Ishikawa (cell line): ENCODE data around the gene PIAS4.

Source experiments
- EP300 ChIP-seq: IDR thresholded peaks from 2 replicates; pipeline ENCODE4 v1.6.1; 2012; ENCODE audit warnings: borderline replicate concordance
- FOXM1 ChIP-seq: IDR thresholded peaks from 2 replicates; pipeline ENCODE4 v1.6.1; 2012; ENCODE audit warnings: low read depth, borderline replicate concordance
- RAD21 ChIP-seq: IDR thresholded peaks from 2 replicates; pipeline ENCODE4 v1.6.1; 2012; ENCODE audit warnings: low read depth
- TEAD4 ChIP-seq: IDR thresholded peaks from 2 replicates; pipeline ENCODE4 v1.6.1; 2012
- TF ChIP-seq, protein P1 (sequence below): IDR thresholded peaks from 2 replicates; pipeline ENCODE4 v1.6.1; 2012

DNA sequence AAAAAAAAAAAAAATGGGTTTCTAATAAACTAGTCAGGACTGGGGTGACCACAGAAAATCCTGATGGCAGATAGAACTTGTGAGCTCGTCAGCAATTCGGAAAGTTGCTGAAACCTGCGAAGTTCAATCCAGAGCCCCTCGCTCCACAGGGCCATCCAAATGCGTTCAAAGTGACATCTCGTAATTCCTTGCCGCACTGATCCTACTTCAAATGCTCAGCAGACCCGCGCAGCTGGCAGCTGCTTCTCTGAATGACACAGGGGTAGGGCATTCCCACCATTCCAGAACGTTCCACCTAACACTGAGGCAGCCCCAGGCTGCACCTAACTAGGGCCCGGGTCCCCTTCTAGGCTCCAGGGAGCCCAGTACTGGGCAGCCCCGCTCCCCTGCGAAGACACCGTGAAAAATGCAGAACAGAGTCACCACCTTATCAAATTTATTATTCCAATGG, 31.9 kb upstream of the PIAS4 start:
- TF ChIP-seq, protein P1, sequence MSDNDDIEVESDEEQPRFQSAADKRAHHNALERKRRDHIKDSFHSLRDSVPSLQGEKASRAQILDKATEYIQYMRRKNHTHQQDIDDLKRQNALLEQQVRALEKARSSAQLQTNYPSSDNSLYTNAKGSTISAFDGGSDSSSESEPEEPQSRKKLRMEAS = no peak
- TF ChIP-seq TEAD4 (no peak), RAD21 (no peak), FOXM1 (no peak), EP300 (no peak)
